GM18517 (cell line): ENCODE measurements around the gene C1QTNF9.
"Not testable (repeated sequence)": the region's sequence is repeated elsewhere in the genome, so short reads cannot be mapped to it uniquely, and the experiment has no call there.

Source experiments
- ATAC-seq: cut with Tn5 transposase; IDR thresholded peaks from one replicate; pipeline ENCODE4 v1.9.1; 2021; ENCODE audit warnings: mild to moderate bottlenecking, moderate library complexity; ENCODE audit not compliant: unreplicated experiment

Gene C1QTNF9

GRCh38 chr13:24319641-24320040 is 10.3 kb downstream of the C1QTNF9 start:
- ATAC-seq = not testable (repeated sequence)

- ATAC-seq = not testable (repeated sequence)
These were observed 12.0 kb downstream of the C1QTNF9 start for GRCh38 chr13:24321416-24321815.

- ATAC-seq = not testable (repeated sequence)
These were observed 13.1 kb downstream of the C1QTNF9 start for GRCh38 chr13:24322470-24322869.

- no peak for ATAC-seq
These were observed 13.8 kb downstream of the C1QTNF9 start for GRCh38 chr13:24323036-24323738.

GRCh38 chr13:24323739-24324075 is 14.3 kb downstream of the C1QTNF9 start:
- no peak for ATAC-seq

GRCh38 chr13:24327598-24327997 is 18.2 kb downstream of the C1QTNF9 start:
- ATAC-seq = not testable (repeated sequence)

GRCh38 chr13:24328145-24328544 is 18.8 kb downstream of the C1QTNF9 start:
- no peak for ATAC-seq

- no peak for ATAC-seq
These were observed 29.3 kb downstream of the C1QTNF9 start for GRCh38 chr13:24338721-24339120.

- ATAC-seq = no peak
These were observed 30.7 kb downstream of the C1QTNF9 start for GRCh38 chr13:24339937-24340607.

GRCh38 chr13:24340608-24340955 is 31.2 kb downstream of the C1QTNF9 start:
- ATAC-seq = no peak

GRCh38 chr13:24341439-24341838 is 32.1 kb downstream of the C1QTNF9 start:
- ATAC-seq = no peak

- no peak for ATAC-seq
These were observed 39.0 kb downstream of the C1QTNF9 start for GRCh38 chr13:24348385-24348784.

GRCh38 chr13:24348797-24349515 is 39.6 kb downstream of the C1QTNF9 start:
- no peak for ATAC-seq

- ATAC-seq = not testable (repeated sequence)
These were observed 40.6 kb downstream of the C1QTNF9 start for GRCh38 chr13:24349778-24350664.

- ATAC-seq = no peak
These were observed 42.0 kb downstream of the C1QTNF9 start for GRCh38 chr13:24351423-24351822.

- ATAC-seq = no peak
These were observed 44.4 kb downstream of the C1QTNF9 start for GRCh38 chr13:24353736-24354135.

- no peak for ATAC-seq
These were observed 45.7 kb downstream of the C1QTNF9 start for GRCh38 chr13:24355103-24355502.

- no peak for ATAC-seq
These were observed 46.9 kb downstream of the C1QTNF9 start for GRCh38 chr13:24356270-24356669.

- ATAC-seq = no peak
These were observed 47.5 kb downstream of the C1QTNF9 start for GRCh38 chr13:24356837-24357236.

GRCh38 chr13:24357756-24358155 is 48.4 kb downstream of the C1QTNF9 start:
- no peak for ATAC-seq

GRCh38 chr13:24358836-24359235 is 49.5 kb downstream of the C1QTNF9 start:
- ATAC-seq = not testable (repeated sequence)
